B cell (primary cell): Measurements from ENCODE around the gene FILIP1.

Source experiments
- CTCF ChIP-seq: fragments of 200-600 bp; IDR thresholded peaks from one replicate; pipeline ENCODE4 v1.8.0; 2022; ENCODE audit warnings: antibody characterized with exemption, mild to moderate bottlenecking
- EZH2 ChIP-seq: IDR thresholded peaks from 2 replicates; pipeline ENCODE4 v1.6.1; 2012; ENCODE audit warnings: borderline replicate concordance, low read depth, mild to moderate bottlenecking, moderate library complexity, low read length; ENCODE audit not compliant: insufficient read depth, poor library complexity, severe bottlenecking

- TF ChIP-seq CTCF: no peak
- no peak for TF ChIP-seq EZH2
These were observed 218.5 kb downstream of the FILIP1 start for GRCh38 chr6:75275067-75275466.
